Measurements from ENCODE around the gene ICA1. TPM values are rescaled to one million over a fixed set of nuclear protein-coding genes. Genes with fewer than 3 reads are reported as not detected.

Gene ICA1
- total RNA-seq, 1 experiment from 2014 or later, result 31.5 TPM

- TF ChIP-seq CTCF (IDR thresholded peaks at IDR 0.05; ENCODE audit: unreplicated experiment), result no peak
- no peaks in the 10 kb centered on the region for H3K9me3 Mint-ChIP-seq (ENCODE audit: unreplicated experiment)
- CTCF ChIA-PET, result interaction anchor here (0.5 kb wide), 2 partner anchors 18 to 431 kb away, joined by 3 to 4 read pairs; no protein-coding TSS in a partner anchor
- H3K27me3 Mint-ChIP-seq (ENCODE audit: insufficient read depth, unreplicated experiment), result no peaks in the 10 kb centered on the region
- no peak overlapping the region for H3K4me3 Mint-ChIP-seq (ENCODE audit: unreplicated experiment)
- intact Hi-C loops (cut with micrococcal nuclease), result no loop called here
- POLR2A ChIA-PET, result interaction anchor here (0.7 to 1.0 kb wide), 3 partner anchors 11 to 430 kb away, joined by 3 read pairs; partner anchors contain the start of gene UMAD1
- peaks cover 10% of the 10 kb centered on the region for H3K4me1 Mint-ChIP-seq (ENCODE audit: insufficient read depth, unreplicated experiment)
- no TSS peak for BruUV-seq (replicated peaks)
- H3K27ac Mint-ChIP-seq (ENCODE audit: low read depth, unreplicated experiment), result no peak overlapping the region
- peaks cover 11% of the 10 kb centered on the region for H3K36me3 Mint-ChIP-seq (ENCODE audit: insufficient read depth, unreplicated experiment)
- DNase-seq (ENCODE audit: unreplicated experiment), result no peak
These were observed 191.4 kb downstream of the ICA1 start for GRCh38 chr7:8070451-8071180.

- peaks cover 11% of the 10 kb centered on the region for H3K36me3 Mint-ChIP-seq (ENCODE audit: insufficient read depth, unreplicated experiment)
- ChIA-PET POLR2A (no interaction called here), CTCF (interaction anchor here (0.8 kb wide), 1 partner anchor 121 kb away, joined by 3 read pairs; no protein-coding TSS in a partner anchor)
- no TSS peak for BruUV-seq (replicated peaks)
- H3K27me3 Mint-ChIP-seq (ENCODE audit: insufficient read depth, unreplicated experiment), result no peaks in the 10 kb centered on the region
- no peaks in the 10 kb centered on the region for H3K9me3 Mint-ChIP-seq (ENCODE audit: unreplicated experiment)
- peaks cover 23% of the 10 kb centered on the region for H3K4me1 Mint-ChIP-seq (ENCODE audit: insufficient read depth, unreplicated experiment)
- DNase-seq (ENCODE audit: unreplicated experiment), result no peak
- H3K27ac Mint-ChIP-seq (ENCODE audit: low read depth, unreplicated experiment), result no peak overlapping the region
- TF ChIP-seq CTCF (IDR thresholded peaks at IDR 0.05; ENCODE audit: unreplicated experiment), result no peak
- H3K4me3 Mint-ChIP-seq (ENCODE audit: unreplicated experiment), result no peak overlapping the region
- intact Hi-C loops (cut with micrococcal nuclease), result no loop called here
These were observed 192.9 kb downstream of the ICA1 start for GRCh38 chr7:8068892-8069686.

GRCh38 chr7:8065356-8065813 lies 196.6 kb downstream of the ICA1 start:
- ChIA-PET POLR2A (interaction anchor here (0.7 kb wide), 1 partner anchor 11 kb away, joined by 3 read pairs; no protein-coding TSS in a partner anchor), CTCF (interaction anchor here (1.3 to 1.4 kb wide), 2 partner anchors 9 to 30 kb away, joined by 3 to 4 read pairs; no protein-coding TSS in a partner anchor)
- Mint-ChIP-seq H3K4me1 (ENCODE audit: insufficient read depth, unreplicated experiment) (peaks cover 28% of the 10 kb centered on the region), H3K36me3 (ENCODE audit: insufficient read depth, unreplicated experiment) (peaks cover 24% of the 10 kb centered on the region), H3K4me3 (ENCODE audit: unreplicated experiment) (no peak overlapping the region), H3K27ac (ENCODE audit: low read depth, unreplicated experiment) (peak overlapping the region; percentile 87), H3K9me3 (ENCODE audit: unreplicated experiment) (no peaks in the 10 kb centered on the region), H3K27me3 (ENCODE audit: insufficient read depth, unreplicated experiment) (no peaks in the 10 kb centered on the region)
- intact Hi-C loops (cut with micrococcal nuclease), result no loop called here
- peak; percentile 17 for DNase-seq (ENCODE audit: unreplicated experiment)
- TF ChIP-seq CTCF (IDR thresholded peaks at IDR 0.05; ENCODE audit: unreplicated experiment), result no peak
- no TSS peak for BruUV-seq (replicated peaks)

GRCh38 chr7:8064828-8065227 lies 197.1 kb downstream of the ICA1 start:
- H3K9me3 Mint-ChIP-seq (ENCODE audit: unreplicated experiment), result no peaks in the 10 kb centered on the region
- intact Hi-C loops (cut with micrococcal nuclease), result no loop called here
- ChIA-PET CTCF (interaction anchor here (1.3 to 1.9 kb wide), 4 partner anchors 10 to 384 kb away, joined by 3 to 8 read pairs (median 5); no protein-coding TSS in a partner anchor), POLR2A (interaction anchor here (1.3 kb wide), 1 partner anchor 20 kb away, joined by 6 read pairs; no protein-coding TSS in a partner anchor)
- peak overlapping the region; percentile 87 for H3K27ac Mint-ChIP-seq (ENCODE audit: low read depth, unreplicated experiment)
- no peak for DNase-seq (ENCODE audit: unreplicated experiment)
- no peak overlapping the region for H3K4me3 Mint-ChIP-seq (ENCODE audit: unreplicated experiment)
- no peaks in the 10 kb centered on the region for H3K27me3 Mint-ChIP-seq (ENCODE audit: insufficient read depth, unreplicated experiment)
- H3K4me1 Mint-ChIP-seq (ENCODE audit: insufficient read depth, unreplicated experiment), result peaks cover 28% of the 10 kb centered on the region
- no peak for TF ChIP-seq CTCF (IDR thresholded peaks at IDR 0.05; ENCODE audit: unreplicated experiment)
- peaks cover 22% of the 10 kb centered on the region for H3K36me3 Mint-ChIP-seq (ENCODE audit: insufficient read depth, unreplicated experiment)
- no TSS peak for BruUV-seq (replicated peaks)

Measured in MCF 10A (cell line).